Adrenal gland (tissue), 19 donors: ENCODE results near the gene IFNG. TPM values are rescaled to one million over a fixed set of nuclear protein-coding genes. Genes with fewer than 3 reads are reported as not detected.
"Not testable (repeated sequence)": the region's sequence is repeated elsewhere in the genome, so short reads cannot be mapped to it uniquely, and the experiment has no call there.

Source experiments
- DNase-seq, 7 donors: peaks; one replicate each; pipeline ENCODE4 v3.0.0-alpha.2; 2019 to 2020
- H3K27ac ChIP-seq, 5 donors: fragments of 200-600 bp; sonication (generic) in 4 of 5; 1 replicate in 3 of 5; 2 replicates in 2 of 5; pipeline versions ENCODE4 v1.5.1 to v1.8.0; 2016 to 2020; ENCODE audit warnings: mild to moderate bottlenecking in 1 of 5
- H3K27me3 ChIP-seq: fragments of 200-600 bp; 2 replicates; pipeline ENCODE4 v1.8.0; 2021
- H3K36me3 ChIP-seq, 2 donors: fragments of 200-600 bp; replicated peaks in 1 of 2; 1 replicate in 1 of 2; 2 replicates in 1 of 2; pipeline versions ENCODE4 v1.5.1 to v1.8.0; 2018 to 2022
- H3K4me1 ChIP-seq, 2 donors: fragments of 200-600 bp; replicated peaks in 1 of 2; 1 replicate in 1 of 2; 2 replicates in 1 of 2; pipeline versions ENCODE4 v1.5.1 to v1.8.0; 2018 to 2021
- H3K4me3 ChIP-seq, 4 donors: fragments of 200-600 bp; sonication (generic) in 3 of 4; one replicate each; pipeline ENCODE4 v1.5.1; 2016 to 2018
- H3K9me3 ChIP-seq, 3 donors: fragments of 200-600 bp; sonication (generic) in 1 of 3; replicated peaks in 1 of 3; 1 replicate in 2 of 3; 2 replicates in 1 of 3; pipeline versions ENCODE4 v1.5.1 to v1.8.0; 2016 to 2021
- CTCF ChIP-seq, 6 experiments: fragments of 450-650 bp in 4 of 6; fragments of 200-600 bp in 2 of 6; sonication (generic) in 1 of 6; IDR thresholded peaks; 1 replicate in 5 of 6; 2 replicates in 1 of 6; pipeline versions ENCODE4 v1.5.1 to v1.8.0; 2016 to 2021; ENCODE audit warnings: antibody characterized with exemption in 6 of 6, mild to moderate bottlenecking in 2 of 6, moderate library complexity in 1 of 6
- POLR2A ChIP-seq, 2 donors: fragments of 450-650 bp; IDR thresholded peaks; one replicate each; pipeline ENCODE4 v1.6.1; 2017; ENCODE audit warnings: antibody characterized with exemption in 2 of 2, mild to moderate bottlenecking in 2 of 2, moderate library complexity in 1 of 2
- WGBS, 4 donors: extraction: QIAGEN DNeasy Blood & Tissue Kit in 2 of 4; methylation state at CpG; one replicate each; pipeline versions ENCODE4 v1.1.5 to v1.1.7; 2013 to 2017; 5-methylcytosine and 5-hydroxymethylcytosine counted together
- intact Hi-C, 2 donors: fragments of 100-400 bp; cut with DNase I; formaldehyde crosslinking; loops; one replicate each; pipeline versions ENCODE4 v1.14.1 to v1.15.0; 2022 to 2023
- long read RNA-seq, 10 donors: library from polyadenylated mRNA in 3 of 10; unstranded in 2 of 10; stranded (forward) in 1 of 10; transcript quantifications; one replicate each; pipeline ENCODE4 v2.0.0 and lab custom pipeline, GENCODE V29; 2021 to 2026
- polyA plus RNA-seq, 3 donors: library from polyadenylated mRNA; stranded (reverse); fragments of 200-250 nt in 2 of 3; fragments of 350-450 nt in 1 of 3; fragmentation: Illumina TruSeq in 1 of 3; extraction: RNeasy Lipid Tissue Mini Kit (QIAGEN cat#74804) in 1 of 3; gene quantifications; one replicate each; pipeline ENCODE4 v1.2.3, GENCODE V29; 2013 to 2014
- total RNA-seq, 9 donors: library from RNA; depleted of rRNA in 4 of 9; stranded (reverse); fragments of >200 nt in 4 of 9; fragments of 120-200 nt in 1 of 9; fragmentation: NEBNext Ultra II Directional in 1 of 9; extraction: Animal tissue kit (Norgen Biotek cat#: 25700) in 1 of 9; gene quantifications; one replicate each; pipeline versions ENCODE4 v1.1.0 to v1.2.4, GENCODE V29; 2013 to 2023
- donor health status: healthy with polysubstance abuse.
- donor health status: Bipolar disorder and iron deficiency.
- donor health status: DM: yes; HTN: yes; CAD: no.
- donor health status: DM: no; HTN: no; CAD: no.
- donor health status: DM: no; HTN: no; CAD: no.
- donor health status: DM: yes; HTN: yes; CAD: no.

IFNG gene
- total RNA-seq (under 1 TPM in 2 of 9 donors, not detected in 7; 0.46 to 0.47 TPM), polyA plus RNA-seq (under 1 TPM in 1 of 3 donors, not detected in 2; 0.29 TPM)
- long read RNA-seq, donor 1, result 0 reads
- long read RNA-seq, donor 2, result 0 reads
- long read RNA-seq, donor 3, result 0 reads
- long read RNA-seq, donor 4, result 0 reads
- long read RNA-seq, donor 5, result 0 reads
- long read RNA-seq, donor 6, result 0 reads
- long read RNA-seq, donor 7, result 0 reads
- long read RNA-seq, donor 8, result 0 reads
- long read RNA-seq, donor 9, result 0 reads
- long read RNA-seq, donor 10, result 0 reads

- no peak for TF ChIP-seq POLR2A (IDR thresholded peaks at IDR 0.05)
- TF ChIP-seq CTCF (IDR thresholded peaks at IDR 0.05), result no peak
- Histone ChIP-seq H3K9me3 (no peaks in the 10 kb centered on the region), H3K27ac (no peak within 1 kb of the TSS), H3K27me3 (no peaks in the 10 kb centered on the region), H3K36me3 (no peaks in the 10 kb centered on the region), H3K4me3 (no peak within 1 kb of the TSS), H3K4me1 (no peaks in the 10 kb centered on the region)
- intact Hi-C loops, result no loop called here
- WGBS, 4 donors, result 64 to 71% (median 67%) methylated on average over 5 of the region's 5 CpGs
- no peak for DNase-seq
Measured at GRCh38 chr12:68159681-68160304, at the start of gene IFNG. TSS of gene IFNG (minus strand) at chr12:68159740. CDS start at chr12:68159615, 125 bp downstream.

- 53 to 63% (median 62%) methylated on average over 12 of the region's 12 CpGs for WGBS, 4 donors
Measured at GRCh38 chr12:68209048-68209728, 49.6 kb upstream of the IFNG start.

GRCh38 chr12:68207276-68207675, 47.7 kb upstream of the IFNG start:
- intact Hi-C loops, result no loop called here
- Histone ChIP-seq H3K9me3 (no peaks in the 10 kb centered on the region), H3K36me3 (no peaks in the 10 kb centered on the region), H3K27me3 (peaks cover 18% of the 10 kb centered on the region), H3K4me1 (no peaks in the 10 kb centered on the region), H3K4me3 (no peak overlapping the region), H3K27ac (no peak overlapping the region)
- TF ChIP-seq CTCF (IDR thresholded peaks at IDR 0.05), result no peak
- TF ChIP-seq POLR2A (IDR thresholded peaks at IDR 0.05), result no peak
- DNase-seq, result no peak

More at GRCh38 chr12:68209048-68209728, 49.6 kb upstream of the IFNG start:
- H3K36me3 ChIP-seq, H3K27ac ChIP-seq, H3K4me3 ChIP-seq, intact Hi-C loops, H3K9me3 ChIP-seq, DNase-seq, H3K4me1 ChIP-seq: not testable (repeated sequence)
- peaks cover 27% of the 10 kb centered on the region for H3K27me3 ChIP-seq

- intact Hi-C loops, result no loop called here
- Histone ChIP-seq H3K36me3 (no peaks in the 10 kb centered on the region), H3K27me3 (peaks cover 14% of the 10 kb centered on the region), H3K27ac (no peak overlapping the region), H3K4me1 (no peaks in the 10 kb centered on the region), H3K4me3 (no peak overlapping the region), H3K9me3 (no peaks in the 10 kb centered on the region)
- DNase-seq, result no peak
- TF ChIP-seq CTCF (IDR thresholded peaks at IDR 0.05) (no peak), POLR2A (IDR thresholded peaks at IDR 0.05) (no peak)
- WGBS, 4 donors, result 10 to 37% (median 22%) methylated on average over 1 of the region's 1 CpG
Measured at GRCh38 chr12:68206446-68206845, 46.9 kb upstream of the IFNG start.
